PC-9 (cell line): Measurements from ENCODE around the gene SALL3.

Source experiments
- EZH2 ChIP-seq: fragments of 200-600 bp; sonication (generic); IDR thresholded peaks from 2 replicates; pipeline ENCODE4 v1.8.0; 2017; ENCODE audit warnings: antibody characterized with exemption, low read depth
- TF ChIP-seq, protein P1 (sequence below): fragments of 200-600 bp; sonication (generic); conservative IDR thresholded peaks from 2 replicates; pipeline ENCODE4 v1.6.1; 2017; ENCODE audit warnings: mixed run types, antibody characterized with exemption, mild to moderate bottlenecking, moderate library complexity

DNA sequence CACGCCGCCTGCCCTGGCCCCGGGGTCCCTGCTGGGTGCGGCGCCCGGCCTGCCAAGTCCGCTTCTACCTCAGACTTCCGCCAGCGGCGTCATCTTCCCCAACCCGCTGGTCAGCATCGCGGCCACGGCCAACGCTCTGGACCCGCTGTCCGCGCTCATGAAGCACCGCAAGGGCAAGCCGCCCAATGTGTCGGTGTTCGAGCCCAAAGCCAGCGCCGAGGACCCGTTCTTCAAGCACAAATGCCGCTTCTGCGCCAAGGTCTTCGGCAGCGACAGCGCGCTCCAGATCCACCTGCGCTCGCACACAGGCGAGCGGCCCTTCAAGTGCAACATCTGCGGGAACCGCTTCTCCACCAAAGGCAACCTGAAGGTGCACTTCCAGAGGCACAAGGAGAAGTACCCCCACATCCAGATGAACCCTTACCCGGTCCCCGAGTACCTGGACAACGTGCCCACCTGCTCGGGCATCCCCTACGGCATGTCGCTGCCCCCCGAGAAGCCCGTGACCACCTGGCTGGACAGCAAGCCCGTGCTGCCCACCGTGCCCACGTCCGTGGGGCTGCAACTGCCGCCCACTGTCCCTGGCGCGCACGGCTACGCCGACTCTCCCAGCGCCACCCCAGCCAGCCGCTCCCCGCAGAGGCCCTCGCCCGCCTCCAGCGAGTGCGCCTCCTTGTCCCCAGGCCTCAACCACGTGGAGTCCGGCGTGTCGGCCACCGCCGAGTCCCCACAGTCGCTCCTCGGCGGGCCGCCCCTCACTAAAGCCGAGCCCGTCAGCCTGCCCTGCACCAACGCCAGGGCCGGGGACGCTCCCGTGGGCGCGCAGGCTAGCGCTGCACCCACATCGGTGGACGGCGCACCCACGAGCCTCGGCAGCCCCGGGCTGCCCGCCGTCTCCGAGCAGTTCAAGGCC lies 13.7 kb downstream of the SALL3 start:
- TF ChIP-seq, protein P1, sequence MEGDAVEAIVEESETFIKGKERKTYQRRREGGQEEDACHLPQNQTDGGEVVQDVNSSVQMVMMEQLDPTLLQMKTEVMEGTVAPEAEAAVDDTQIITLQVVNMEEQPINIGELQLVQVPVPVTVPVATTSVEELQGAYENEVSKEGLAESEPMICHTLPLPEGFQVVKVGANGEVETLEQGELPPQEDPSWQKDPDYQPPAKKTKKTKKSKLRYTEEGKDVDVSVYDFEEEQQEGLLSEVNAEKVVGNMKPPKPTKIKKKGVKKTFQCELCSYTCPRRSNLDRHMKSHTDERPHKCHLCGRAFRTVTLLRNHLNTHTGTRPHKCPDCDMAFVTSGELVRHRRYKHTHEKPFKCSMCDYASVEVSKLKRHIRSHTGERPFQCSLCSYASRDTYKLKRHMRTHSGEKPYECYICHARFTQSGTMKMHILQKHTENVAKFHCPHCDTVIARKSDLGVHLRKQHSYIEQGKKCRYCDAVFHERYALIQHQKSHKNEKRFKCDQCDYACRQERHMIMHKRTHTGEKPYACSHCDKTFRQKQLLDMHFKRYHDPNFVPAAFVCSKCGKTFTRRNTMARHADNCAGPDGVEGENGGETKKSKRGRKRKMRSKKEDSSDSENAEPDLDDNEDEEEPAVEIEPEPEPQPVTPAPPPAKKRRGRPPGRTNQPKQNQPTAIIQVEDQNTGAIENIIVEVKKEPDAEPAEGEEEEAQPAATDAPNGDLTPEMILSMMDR: no peak
- no peak for TF ChIP-seq EZH2
